Fibroblast of skin of back (primary cell): ENCODE results near the gene ZNF732.
"Not testable (repeated sequence)": the region's sequence is repeated elsewhere in the genome, so short reads cannot be mapped to it uniquely, and the experiment has no call there.

Experiments used
- DNase-seq: peaks from one replicate; pipeline ENCODE4 v3.0.0-alpha.2; 2013

ZNF732 gene

GRCh38 chr4:253936-254756 is 51.1 kb downstream of the ZNF732 start:
- no peak for DNase-seq

DNA sequence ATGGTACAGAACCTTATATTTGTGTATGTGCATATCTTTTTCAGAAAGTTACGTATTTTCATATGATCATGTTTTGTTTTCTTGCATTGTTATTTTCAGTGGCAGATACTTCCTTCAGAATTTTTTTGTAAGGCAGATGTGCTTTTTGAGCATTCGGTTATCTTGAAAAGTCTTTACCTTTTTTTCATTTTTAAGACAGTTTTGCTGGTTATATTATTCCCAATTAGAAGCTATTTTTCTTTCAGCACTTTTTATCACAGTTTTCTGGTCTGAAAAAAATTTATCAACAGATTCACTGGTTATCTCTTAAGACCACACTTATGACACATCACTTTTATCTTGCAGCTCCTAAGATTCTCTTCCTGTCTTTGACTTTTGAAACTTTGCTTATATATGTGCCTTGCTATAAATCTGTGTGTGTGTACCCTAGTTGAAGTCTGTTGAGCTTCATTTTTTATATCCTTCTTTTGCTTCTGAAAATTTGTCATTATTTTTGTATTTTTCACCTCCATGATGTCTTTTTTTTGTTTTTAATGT is 53.1 kb downstream of the ZNF732 start:
- no peak for DNase-seq

DNA sequence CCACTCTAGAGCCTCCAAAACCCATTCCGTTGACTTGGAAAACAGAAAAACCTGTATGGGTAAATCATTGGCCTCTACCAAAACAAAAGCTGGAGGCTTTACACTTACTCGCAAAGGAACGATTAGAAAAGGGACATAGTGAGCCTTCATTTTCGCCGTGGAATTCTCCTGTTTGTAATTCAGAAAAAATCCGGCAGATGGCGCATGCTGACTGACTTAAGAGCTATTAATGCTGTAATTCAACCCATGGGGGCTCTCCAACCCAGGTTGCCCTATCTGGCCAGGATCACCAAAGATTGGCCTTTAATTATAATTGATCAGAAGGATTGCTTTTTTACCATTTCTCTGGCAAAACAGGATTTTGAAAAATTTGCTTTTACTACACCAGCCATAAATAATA is 60.8 kb downstream of the ZNF732 start:
- peak; percentile 8 for DNase-seq

DNA sequence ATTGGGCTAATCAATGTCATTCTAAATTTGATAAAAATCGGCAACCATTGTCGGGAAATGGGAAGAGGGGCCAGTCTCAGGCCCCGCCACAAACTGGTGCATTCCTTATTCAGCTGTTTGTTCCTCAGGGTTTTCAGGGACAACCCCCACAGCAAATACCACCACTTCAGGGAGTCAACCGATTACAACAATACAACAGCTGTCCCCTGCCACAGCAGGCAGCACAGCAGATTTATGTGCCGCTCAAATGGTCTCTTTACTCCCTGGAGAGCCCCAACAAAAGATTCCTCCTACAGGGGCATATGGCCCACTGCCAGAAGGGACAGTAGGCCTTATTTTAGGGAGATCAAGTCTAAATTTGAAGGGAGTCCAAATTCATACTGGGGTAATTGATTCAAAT is 61.8 kb downstream of the ZNF732 start:
- no peak for DNase-seq

DNA sequence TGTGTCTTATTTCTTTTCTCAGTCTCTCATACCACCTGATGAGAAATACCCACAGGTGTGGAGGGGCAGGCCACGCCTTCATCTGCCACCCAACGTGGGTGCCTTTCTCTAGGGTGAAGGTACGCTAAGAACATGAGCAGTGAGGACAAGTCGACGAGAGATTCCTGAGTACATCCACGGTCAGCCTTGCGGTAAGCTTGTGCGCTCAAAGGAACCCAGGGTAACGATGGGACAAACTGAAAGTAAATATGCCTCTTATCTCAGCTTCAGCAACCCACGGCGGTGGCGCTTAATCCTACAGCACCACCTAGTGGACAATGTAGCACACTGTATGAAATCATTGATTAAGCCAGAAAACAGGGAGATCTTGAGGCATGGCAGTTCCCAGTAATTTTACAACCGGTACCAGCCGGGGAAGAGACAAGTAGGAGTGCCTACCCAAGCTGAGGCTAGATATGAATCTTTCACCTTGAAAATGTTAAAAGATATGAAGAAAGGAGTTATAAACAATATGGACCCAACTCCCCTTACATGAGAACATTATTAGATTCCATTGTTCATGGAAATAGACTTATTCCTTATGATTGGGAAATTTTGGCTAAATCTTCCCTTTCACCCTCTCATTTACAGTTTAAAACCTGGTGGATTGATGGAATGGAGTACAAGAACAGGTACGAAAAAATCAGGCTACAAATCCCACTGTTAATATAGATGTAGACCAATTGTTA is 63.0 kb downstream of the ZNF732 start:
- DNase-seq = peak; percentile 24

DNA sequence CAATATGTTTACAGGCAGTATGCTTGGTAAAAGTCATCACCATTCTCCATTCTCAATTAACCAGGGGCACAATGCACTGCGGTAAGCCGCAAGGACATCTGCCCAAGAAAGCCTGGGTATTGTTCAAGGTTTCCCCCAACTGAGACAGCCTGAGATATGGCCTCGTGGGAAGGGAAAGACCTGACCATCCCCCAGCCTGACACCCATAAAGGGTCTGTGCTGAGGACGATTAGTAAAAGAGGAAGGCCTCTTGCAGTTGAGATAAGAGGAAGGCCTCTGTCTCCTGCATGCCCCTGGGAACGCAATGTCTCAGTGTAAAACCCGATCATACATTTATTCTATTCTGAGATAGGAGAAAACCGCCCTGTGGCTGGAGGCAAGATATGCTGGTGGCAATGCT is 63.9 kb downstream of the ZNF732 start:
- DNase-seq = not testable (repeated sequence)

DNA sequence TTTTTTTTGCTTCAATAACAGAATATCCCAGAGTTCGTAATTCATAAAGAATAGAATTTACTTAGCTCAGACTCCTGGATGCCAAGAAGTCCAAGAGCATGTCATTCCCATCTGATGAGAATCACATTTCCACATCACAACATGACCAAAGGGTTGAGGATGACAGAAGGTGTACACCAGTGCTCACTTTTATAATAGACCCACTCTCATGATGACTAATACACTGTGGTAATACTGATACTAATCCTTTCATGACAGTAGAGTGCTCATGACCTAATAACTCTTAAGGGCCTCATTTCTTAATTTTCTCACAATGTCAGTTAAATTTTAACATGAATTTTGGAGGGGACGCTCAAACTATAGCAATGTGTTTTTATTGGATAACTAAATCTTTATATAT is 69.2 kb downstream of the ZNF732 start:
- DNase-seq = no peak

GRCh38 chr4:234178-234577 is 71.1 kb downstream of the ZNF732 start:
- DNase-seq = no peak

DNA sequence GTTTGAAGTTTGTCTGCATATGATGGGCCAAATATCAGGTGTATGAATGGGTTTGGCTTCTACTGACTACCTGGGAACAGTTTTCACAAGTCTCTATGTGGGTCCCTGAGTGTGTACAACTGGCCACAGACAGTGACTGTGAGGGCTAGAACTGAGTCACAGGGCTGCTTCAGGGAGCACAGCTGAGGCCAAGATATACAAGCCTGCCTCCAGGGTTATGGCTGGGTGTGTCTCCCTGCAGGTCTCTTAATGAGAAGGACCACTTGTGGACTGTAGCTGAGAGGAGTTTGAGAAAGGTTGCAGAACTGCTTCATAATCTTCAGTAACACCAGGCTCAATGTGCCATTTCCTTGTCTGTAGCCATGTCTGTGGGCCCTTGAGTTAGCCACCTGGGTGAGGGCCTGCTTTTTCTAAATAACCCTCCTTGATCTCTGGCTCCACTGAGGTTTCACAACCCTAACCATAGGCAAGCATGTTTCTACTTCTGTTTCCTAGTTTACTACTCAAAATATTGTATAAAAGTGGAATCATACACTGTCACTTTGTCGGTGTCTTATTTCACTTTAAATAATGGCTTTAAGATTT is 81.3 kb downstream of the ZNF732 start:
- no peak for DNase-seq
